ENCODE measurements around the gene NUP160.
"Not testable (repeated sequence)": the region's sequence is repeated elsewhere in the genome, so short reads cannot be mapped to it uniquely, and the experiment has no call there.

The NUP160 gene

GRCh38 chr11:47750725-47751124 is 97.4 kb downstream of the NUP160 start:
- DNase-seq, result no peak
- in situ Hi-C loops (cut with MboI; ENCODE audit: low pct_unique_long_range_greater_than_20kb, low sequenced_read_pairs), result no loop called here

- DNase-seq, result not testable (repeated sequence)
- in situ Hi-C loops (cut with MboI; ENCODE audit: low pct_unique_long_range_greater_than_20kb, low sequenced_read_pairs), result loop anchor here (25.0 kb wide), 1 partner anchor 95 kb away; the partner anchor contains the start of gene NUP160
Measured at GRCh38 chr11:47742494-47742893, 105.7 kb downstream of the NUP160 start.

- not testable (repeated sequence) for DNase-seq
- in situ Hi-C loops (cut with MboI; ENCODE audit: low pct_unique_long_range_greater_than_20kb, low sequenced_read_pairs), result loop anchor here (25.0 kb wide), 1 partner anchor 99 kb away; the partner anchor contains the start of gene NUP160
Measured at GRCh38 chr11:47737817-47738216, 110.3 kb downstream of the NUP160 start.

GRCh38 chr11:47732271-47732670 is 115.9 kb downstream of the NUP160 start:
- in situ Hi-C loops (cut with MboI; ENCODE audit: low pct_unique_long_range_greater_than_20kb, low sequenced_read_pairs), result loop anchor here (25.0 kb wide), 1 partner anchor 105 kb away; the partner anchor contains the start of gene NUP160
- DNase-seq, result no peak

GRCh38 chr11:47731475-47731874 is 116.7 kb downstream of the NUP160 start:
- in situ Hi-C loops (cut with MboI; ENCODE audit: low pct_unique_long_range_greater_than_20kb, low sequenced_read_pairs), result loop anchor here (25.0 kb wide), 1 partner anchor 106 kb away; the partner anchor contains the start of gene NUP160
- no peak for DNase-seq
